GM11168 (cell line): Measurements from ENCODE around the gene OR7D2.
"Not testable (repeated sequence)": the region's sequence is repeated elsewhere in the genome, so short reads cannot be mapped to it uniquely, and the experiment has no call there.

ENCODE experiments used
- in situ Hi-C: fragments of 300-500 bp; cut with MboI; formaldehyde crosslinking; loops from one replicate; pipeline ENCODE4 v1.12.0; 2022; ENCODE audit warnings: low sequenced_read_pairs; ENCODE audit not compliant: unreplicated experiment

Gene OR7D2

DNA sequence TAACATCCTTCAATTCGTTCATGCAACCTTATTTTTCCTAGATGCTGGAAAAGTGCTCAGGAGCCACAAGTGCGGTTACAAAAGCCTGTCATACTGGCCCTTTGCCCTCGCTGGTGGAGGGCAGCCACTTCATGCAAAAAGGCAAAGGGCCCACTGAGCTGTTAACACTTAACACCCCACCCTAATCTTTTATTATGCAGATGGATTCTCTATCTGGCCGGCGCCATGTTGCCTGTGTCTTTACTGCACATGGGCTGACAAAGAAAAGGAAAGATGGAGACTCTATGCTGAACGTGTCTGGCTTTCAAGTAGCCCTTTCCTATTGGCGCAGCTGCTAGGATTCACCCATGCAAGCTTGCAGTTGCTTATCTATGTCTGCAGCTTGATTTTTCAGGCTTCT, 10.8 kb downstream of the OR7D2 start:
- in situ Hi-C loops, result no loop called here

DNA sequence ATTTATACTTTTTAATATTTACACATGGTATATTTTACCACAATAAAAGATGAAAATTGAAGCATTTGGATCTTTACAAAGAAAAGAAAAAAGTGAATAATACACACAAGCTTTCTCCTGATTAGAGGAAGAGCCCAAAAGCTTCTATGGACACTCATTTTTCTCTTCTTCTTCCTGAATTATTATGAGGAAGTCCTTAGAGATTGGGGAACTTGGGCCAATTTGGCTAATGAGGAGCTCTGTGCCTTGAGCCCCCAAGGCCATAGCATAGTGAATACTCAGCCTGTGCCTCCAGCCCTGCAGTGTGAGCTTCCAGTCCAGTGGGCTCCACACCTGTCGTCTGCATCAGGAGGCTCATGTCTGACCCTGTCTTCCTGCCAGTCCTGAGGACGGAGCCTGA, 19.3 kb downstream of the OR7D2 start:
- in situ Hi-C loops, result not testable (repeated sequence)

DNA sequence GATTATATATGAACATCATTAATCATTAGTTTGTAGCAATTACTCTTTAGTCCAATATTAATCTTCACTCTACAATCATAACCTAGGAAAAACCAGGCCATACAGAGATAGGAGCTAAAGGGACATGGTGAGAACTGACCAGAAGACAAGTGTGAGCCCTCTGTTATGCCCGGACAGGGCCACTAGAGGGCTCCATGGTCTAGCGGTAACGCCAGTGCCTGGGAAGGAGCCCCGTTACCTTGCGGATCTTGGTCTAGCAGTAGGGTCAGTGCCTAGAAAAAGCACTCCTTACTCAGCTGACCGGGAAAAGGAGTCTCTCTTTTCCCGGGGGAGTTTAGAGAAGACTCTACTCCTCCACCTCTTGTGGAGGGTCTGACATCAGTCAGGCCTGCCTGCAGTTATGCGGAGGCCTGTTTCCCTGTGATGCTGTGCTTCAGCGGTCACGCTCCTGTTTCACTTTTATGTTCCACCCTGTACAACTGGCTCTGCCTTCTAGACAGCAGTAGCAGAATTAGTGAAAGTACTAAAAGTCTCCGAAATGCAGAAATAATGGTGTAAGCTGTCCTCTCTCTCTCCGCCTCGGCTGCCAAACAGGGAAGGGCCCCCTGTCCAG, 26.8 kb downstream of the OR7D2 start:
- in situ Hi-C loops, result no loop called here

DNA sequence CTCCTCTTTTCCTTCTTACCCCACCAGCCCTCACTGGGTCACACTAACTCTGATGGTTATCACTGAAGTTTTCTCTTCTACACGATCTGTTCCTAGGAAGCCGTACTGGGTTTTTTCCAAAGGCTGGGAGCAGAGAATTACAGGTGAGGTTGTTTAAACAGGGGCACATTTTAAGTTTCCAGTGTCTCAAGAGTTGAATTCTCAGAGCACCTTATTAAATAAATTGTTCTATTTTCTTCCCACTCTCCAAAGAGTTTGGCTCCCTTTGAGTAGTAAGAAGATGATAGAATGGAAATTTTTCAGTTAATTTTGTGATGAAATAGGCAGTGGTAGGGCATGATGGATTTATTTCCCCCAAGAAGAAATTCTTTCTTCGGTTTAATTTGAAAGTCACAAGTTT, 40.7 kb downstream of the OR7D2 start, which contains the start of gene OR7D4:
OR7D4 (minus strand) TSS at position 101 of the 400 bp plus-strand sequence. CDS start 4,752 bp downstream, outside the sequence.
- in situ Hi-C loops, result no loop called here
